Measurements from ENCODE around the gene DCUN1D2. TPM values are rescaled to one million over a fixed set of nuclear protein-coding genes. Genes with fewer than 3 reads are reported as not detected.

DCUN1D2 gene
- 10 to 100 TPM; 23.9 to 29.1 (median 26.9) TPM for total RNA-seq

DNA sequence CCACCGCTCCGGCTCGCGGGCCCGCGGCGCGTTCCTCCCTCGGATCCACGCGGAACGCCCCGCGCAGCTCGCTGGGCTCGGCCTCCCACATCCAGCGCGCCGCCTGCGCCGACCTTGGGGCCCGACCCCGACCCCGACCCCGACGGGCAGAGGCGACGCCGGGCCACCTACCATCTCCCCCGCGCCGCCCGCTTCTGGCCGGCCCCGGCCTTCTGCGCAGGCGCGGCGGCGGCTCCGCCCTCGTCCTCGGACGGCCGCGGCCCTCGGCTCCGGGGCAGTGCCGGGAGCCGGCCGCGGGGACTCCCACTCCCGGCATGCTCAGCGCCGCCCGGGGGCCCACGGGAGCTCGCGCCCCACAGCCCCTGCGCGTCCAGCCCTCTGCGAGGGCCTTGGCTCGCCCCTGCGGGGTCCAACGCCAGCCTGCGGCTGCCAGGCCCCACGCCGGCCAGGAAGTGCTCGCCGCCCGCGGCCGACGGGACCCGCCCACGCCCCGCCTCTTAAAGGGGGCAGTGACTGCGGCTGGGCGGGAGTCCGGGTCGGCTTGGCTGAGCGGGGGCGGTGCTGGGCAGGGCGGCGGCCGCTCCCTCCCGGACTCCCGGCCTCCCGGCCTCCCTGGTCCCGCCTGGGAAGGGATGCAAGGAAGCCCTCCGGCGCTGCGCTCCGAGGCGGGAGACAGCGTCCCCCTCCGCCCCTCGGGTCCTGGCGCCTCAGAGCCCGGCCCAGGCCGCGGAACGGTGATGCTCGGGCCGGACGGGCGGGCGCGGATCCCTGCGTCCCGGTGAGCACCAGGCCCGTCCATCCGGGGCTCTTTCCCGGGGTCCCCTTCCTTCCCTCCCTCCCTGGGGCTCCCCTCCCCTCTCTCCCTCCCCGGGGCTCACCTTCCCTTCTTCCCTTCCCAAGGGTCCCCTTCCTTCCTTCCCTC, at the start of gene DCUN1D2:
TSS of gene DCUN1D2 (minus strand) at position 216 of the 922 bp plus-strand sequence. CDS start at position 174, 42 bp downstream.
- H3K27ac ChIP-seq: peak within 1 kb of the TSS; percentile 79 to 94 (median 84)
- H3K27me3 ChIP-seq: no peaks in the 10 kb centered on the region
- peak; percentile 84 to 96 (median 95) for DNase-seq
- peaks cover 0 to 60% (median 6%) of the 10 kb centered on the region in 4 donors for H3K4me1 ChIP-seq
- peaks cover 0 to 11% (median 0%) of the 10 kb centered on the region in 3 donors for H3K36me3 ChIP-seq
- H3K9me3 ChIP-seq: no peaks in the 10 kb centered on the region
- H3K4me3 ChIP-seq: peak within 1 kb of the TSS; percentile 77 to 93 (median 86)
- TF ChIP-seq CTCF (IDR thresholded peaks at IDR 0.05): no peak
- peak; percentile 74 to 80 for TF ChIP-seq POLR2A (IDR thresholded peaks at IDR 0.05)

DNA sequence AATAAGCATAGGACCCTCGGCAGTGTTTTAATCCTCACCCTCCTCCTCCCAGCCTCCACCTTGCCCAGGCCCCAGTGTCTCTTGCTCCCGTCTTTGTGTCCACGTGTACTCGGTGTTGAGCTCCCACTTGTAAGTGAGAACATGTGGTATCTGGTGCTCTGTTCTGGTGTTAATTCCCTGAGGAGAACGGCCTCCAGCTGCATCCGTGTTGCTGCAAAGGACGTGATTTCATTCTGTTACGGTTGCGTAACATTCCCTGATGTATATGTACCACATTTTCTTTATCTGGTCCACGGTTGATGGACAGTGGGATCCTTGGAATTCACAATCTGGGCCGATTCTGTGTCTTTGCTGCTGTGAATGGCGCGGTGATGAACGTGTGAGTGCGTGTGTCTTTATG, 49.3 kb upstream of the DCUN1D2 start:
- DNase-seq: peak in 1 of 3 donors; percentile 8
- no peak for TF ChIP-seq CTCF (IDR thresholded peaks at IDR 0.05)
- TF ChIP-seq POLR2A (IDR thresholded peaks at IDR 0.05): no peak
- no peak overlapping the region for H3K27ac ChIP-seq
- no peak overlapping the region for H3K4me3 ChIP-seq
- no peaks in the 10 kb centered on the region for H3K9me3 ChIP-seq
- H3K4me1 ChIP-seq: peaks cover 0 to 5% (median 0%) of the 10 kb centered on the region in 4 donors
- H3K27me3 ChIP-seq: no peaks in the 10 kb centered on the region
- H3K36me3 ChIP-seq: peaks cover 0 to 11% (median 0%) of the 10 kb centered on the region in 3 donors

GRCh38 chr13:113539176-113539575, 48.7 kb upstream of the DCUN1D2 start:
- Histone ChIP-seq H3K9me3 (no peaks in the 10 kb centered on the region), H3K36me3 (peaks cover 0 to 11% (median 0%) of the 10 kb centered on the region in 3 donors), H3K4me1 (peaks cover 0 to 5% (median 0%) of the 10 kb centered on the region in 4 donors), H3K4me3 (no peak overlapping the region), H3K27ac (no peak overlapping the region), H3K27me3 (no peaks in the 10 kb centered on the region)
- DNase-seq: peak in 2 of 3 donors; percentile 22 to 33
- TF ChIP-seq CTCF (IDR thresholded peaks at IDR 0.05) (no peak), POLR2A (IDR thresholded peaks at IDR 0.05) (no peak)

GRCh38 chr13:113538689-113539058, 48.2 kb upstream of the DCUN1D2 start:
- no peaks in the 10 kb centered on the region for H3K27me3 ChIP-seq
- peak in 1 of 3 donors; percentile 19 for DNase-seq
- H3K36me3 ChIP-seq: peaks cover 0 to 11% (median 0%) of the 10 kb centered on the region in 3 donors
- H3K27ac ChIP-seq: no peak overlapping the region
- H3K9me3 ChIP-seq: no peaks in the 10 kb centered on the region
- no peaks in the 10 kb centered on the region for H3K4me1 ChIP-seq
- no peak for TF ChIP-seq CTCF (IDR thresholded peaks at IDR 0.05)
- TF ChIP-seq POLR2A (IDR thresholded peaks at IDR 0.05): no peak
- no peak overlapping the region for H3K4me3 ChIP-seq

GRCh38 chr13:113537909-113538688, 47.6 kb upstream of the DCUN1D2 start:
- no peaks in the 10 kb centered on the region for H3K27me3 ChIP-seq
- H3K36me3 ChIP-seq: peaks cover 0 to 11% (median 0%) of the 10 kb centered on the region in 3 donors
- H3K4me1 ChIP-seq: no peaks in the 10 kb centered on the region
- DNase-seq: peak in 1 of 3 donors; percentile 31
- TF ChIP-seq CTCF (IDR thresholded peaks at IDR 0.05) (no peak), POLR2A (IDR thresholded peaks at IDR 0.05) (no peak)
- no peaks in the 10 kb centered on the region for H3K9me3 ChIP-seq
- no peak overlapping the region for H3K27ac ChIP-seq
- H3K4me3 ChIP-seq: no peak overlapping the region

All from Peyer's patch (tissue), 4 donors.